ENCODE measurements around the gene TPSB2.

TPSB2 gene

GRCh38 chr16:1225051-1225451 lies 4.9 kb downstream of the TPSB2 start, which contains the start of gene TPSG1:
TPSG1 (minus strand) TSS chr16:1225268; CDS start chr16:1225252, 16 bp downstream.
- TF ChIP-seq CTCF (conservative IDR thresholded peaks at IDR 0.05), result no peak
- no peak within 1 kb of the TSS for H3K27ac ChIP-seq

- no peak overlapping the region for H3K27ac ChIP-seq
- no peak for TF ChIP-seq CTCF (conservative IDR thresholded peaks at IDR 0.05)
Measured at GRCh38 chr16:1224558-1224957, 5.4 kb downstream of the TPSB2 start.

- TF ChIP-seq CTCF (conservative IDR thresholded peaks at IDR 0.05), result no peak
- H3K27ac ChIP-seq, result no peak overlapping the region
Measured at GRCh38 chr16:1223355-1224214, 6.4 kb downstream of the TPSB2 start.

GRCh38 chr16:1222553-1223354 lies 7.2 kb downstream of the TPSB2 start:
- H3K27ac ChIP-seq, result no peak overlapping the region
- no peak for TF ChIP-seq CTCF (conservative IDR thresholded peaks at IDR 0.05)

GRCh38 chr16:1221628-1222552 lies 8.1 kb downstream of the TPSB2 start:
- no peak overlapping the region for H3K27ac ChIP-seq
- TF ChIP-seq CTCF (conservative IDR thresholded peaks at IDR 0.05), result no peak

GRCh38 chr16:1220841-1221627 lies 8.9 kb downstream of the TPSB2 start:
- H3K27ac ChIP-seq, result no peak overlapping the region
- no peak for TF ChIP-seq CTCF (conservative IDR thresholded peaks at IDR 0.05)

Measured in VCaP (cell line).